GM19372 (cell line): Measurements from ENCODE around the gene TMEM132D.

Experiments used
- ATAC-seq: cut with Tn5 transposase; IDR thresholded peaks from one replicate; pipeline ENCODE4 v1.9.1; 2021; ENCODE audit warnings: mild to moderate bottlenecking, low read depth, moderate library complexity; ENCODE audit not compliant: unreplicated experiment

The TMEM132D gene

DNA sequence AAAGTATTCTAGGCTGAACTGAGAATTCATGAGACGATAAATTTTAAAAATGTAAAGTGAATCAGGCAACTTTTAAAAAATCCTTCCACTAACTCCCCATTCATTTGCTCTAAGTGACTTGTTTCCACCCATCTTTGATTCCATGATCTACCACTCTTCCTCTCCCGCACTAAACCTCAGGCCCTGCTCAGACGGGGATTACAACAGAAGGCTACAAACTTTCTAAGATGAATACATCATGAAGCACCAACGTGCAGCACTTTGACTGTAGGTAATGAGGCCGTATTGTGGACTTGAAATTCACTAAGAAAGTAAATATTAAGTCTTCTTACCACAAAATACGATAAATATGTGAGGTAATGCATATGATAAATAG is 30.0 kb downstream of the TMEM132D start:
- no peak for ATAC-seq

DNA sequence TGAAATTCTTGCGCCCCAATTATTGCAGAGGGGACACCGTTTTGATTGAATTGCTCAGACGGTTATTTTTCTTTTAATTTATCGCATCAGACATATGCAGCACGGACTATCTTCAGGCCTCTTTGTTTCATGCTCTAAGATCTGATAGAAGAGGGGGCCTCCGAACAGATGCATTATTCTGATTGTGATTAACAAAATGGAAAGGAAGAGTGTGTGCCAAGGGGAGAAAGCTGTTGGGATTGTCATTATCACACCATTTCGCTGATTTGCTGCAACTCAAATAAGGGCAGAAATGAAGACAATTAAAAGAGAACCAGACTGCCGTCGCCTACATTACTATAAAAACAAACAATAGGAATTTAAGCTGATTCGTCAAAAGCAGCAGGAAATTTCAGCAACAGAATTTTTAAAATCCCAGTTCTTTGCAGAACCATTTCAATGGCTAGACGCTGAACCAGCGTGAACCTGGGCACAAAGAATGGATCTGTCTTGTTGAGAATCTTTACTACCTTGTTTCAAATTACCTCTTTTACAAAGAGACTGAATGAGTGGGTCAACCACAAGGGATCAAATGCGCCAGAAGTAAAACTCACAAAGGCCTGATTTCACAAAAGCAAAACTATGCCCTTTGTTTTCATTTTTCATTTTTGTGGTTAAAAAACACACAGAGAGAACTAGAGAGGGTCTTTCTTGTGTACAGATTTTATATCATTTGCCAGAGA is 30.6 kb downstream of the TMEM132D start:
- no peak for ATAC-seq

- no peak for ATAC-seq
These were observed 31.5 kb downstream of the TMEM132D start for GRCh38 chr12:129871991-129872972.

DNA sequence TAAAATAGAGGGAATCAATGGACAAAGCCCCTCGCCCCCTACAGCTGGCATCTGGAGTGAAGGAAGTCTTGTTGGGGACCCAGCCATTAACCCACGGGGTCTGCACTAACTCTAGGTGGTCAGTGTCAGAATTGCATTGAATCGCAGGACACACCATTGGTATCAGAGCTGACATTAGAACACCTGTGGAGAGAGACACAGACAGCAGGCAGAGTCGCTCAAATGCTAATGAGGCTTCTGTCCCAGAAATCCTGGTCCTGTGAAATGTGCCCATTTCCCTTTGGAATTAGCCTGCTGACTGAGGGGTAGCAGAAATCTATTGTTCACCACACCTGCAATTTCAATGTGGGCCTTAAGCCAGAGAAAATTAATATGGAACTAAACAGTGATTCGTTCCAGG is 33.0 kb downstream of the TMEM132D start:
- no peak for ATAC-seq

- ATAC-seq: no peak
These were observed 33.7 kb downstream of the TMEM132D start for GRCh38 chr12:129870136-129870535.

- ATAC-seq: no peak
These were observed 35.2 kb downstream of the TMEM132D start for GRCh38 chr12:129868575-129868974.

GRCh38 chr12:129863938-129864337 is 39.9 kb downstream of the TMEM132D start:
- no peak for ATAC-seq

DNA sequence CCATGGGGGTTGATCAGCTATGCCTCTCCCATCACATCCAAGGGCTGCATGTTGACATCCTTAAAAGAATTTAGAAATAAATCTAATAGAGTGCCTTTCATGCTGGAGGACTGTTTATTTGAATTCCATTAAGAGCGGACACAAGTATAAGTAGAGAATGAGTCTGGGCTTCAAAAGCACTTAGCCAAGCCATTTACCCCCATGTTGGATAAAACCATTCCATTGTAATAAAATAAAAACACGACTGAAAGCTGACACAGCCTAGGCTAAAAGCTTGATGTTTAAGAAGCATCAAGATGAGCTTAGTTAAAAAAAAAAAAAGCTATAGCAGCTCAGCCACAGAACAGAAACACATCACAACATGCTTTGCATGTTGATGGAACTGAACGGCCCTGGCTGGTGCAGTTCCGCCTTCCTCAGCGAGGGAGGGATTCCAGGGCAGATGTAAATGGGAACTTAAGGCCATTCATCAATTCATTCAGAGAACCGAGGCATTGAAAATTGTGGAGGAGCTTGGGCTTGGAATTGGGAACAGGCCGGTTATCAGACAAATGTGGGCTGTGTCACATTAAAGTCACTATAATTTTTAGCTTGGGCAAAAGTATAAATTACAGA is 41.2 kb downstream of the TMEM132D start:
- no peak for ATAC-seq

DNA sequence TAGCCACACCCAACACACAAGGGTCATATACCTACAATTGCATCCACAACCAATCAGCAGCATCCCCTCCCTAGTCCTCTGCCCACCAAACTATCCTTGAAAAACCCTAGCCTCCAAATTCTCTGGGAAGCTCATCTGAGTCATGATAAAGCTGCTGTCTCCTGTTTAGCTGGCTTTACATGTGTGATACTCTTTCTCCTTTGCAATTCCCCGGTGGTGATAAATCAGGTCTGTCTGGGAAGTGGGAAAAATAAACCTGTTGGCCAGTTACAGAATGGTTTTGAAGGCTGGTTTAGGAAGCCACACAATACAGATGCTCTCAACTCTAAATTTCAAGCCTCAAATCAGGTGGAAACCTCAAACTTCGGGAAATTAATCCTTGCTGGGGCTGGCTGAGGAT is 41.9 kb downstream of the TMEM132D start:
- no peak for ATAC-seq

DNA sequence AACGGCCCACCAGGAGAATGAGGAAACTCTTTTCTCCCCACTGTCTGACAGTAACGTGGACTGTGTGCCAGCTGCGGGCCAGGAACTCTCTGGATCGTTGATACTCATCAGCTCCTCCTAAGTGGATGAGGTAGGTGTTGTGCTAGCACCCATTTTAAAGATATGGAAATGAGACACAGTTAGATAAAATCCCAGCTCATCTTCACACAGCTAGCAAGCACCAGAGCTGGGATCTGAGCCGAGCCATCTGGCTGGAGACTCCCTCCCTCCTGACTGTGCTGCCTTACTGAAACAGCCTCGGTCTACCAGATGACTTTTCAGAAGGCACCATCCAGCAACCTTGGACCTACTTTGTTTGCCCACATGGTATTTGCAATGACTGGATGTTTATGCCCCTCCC is 49.2 kb downstream of the TMEM132D start:
- ATAC-seq: no peak

DNA sequence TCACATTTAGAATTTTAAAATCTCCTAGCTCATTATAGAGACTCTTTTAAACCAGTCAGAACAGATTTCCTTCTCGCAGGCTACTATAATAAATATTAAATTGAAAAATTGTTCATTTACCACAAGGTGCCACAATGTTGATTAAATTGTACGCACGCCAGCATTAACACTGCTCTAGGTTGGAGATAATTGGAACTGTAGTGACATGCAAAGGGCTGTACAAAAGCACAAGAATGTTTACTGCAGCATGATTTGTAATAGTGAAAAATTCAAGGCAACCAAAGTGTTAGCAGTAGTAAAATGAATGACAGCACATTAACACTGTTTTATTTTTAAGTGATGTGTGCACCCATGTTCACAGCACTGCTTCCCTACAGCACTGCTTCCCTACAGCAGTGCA is 52.5 kb downstream of the TMEM132D start:
- ATAC-seq: no peak

- no peak for ATAC-seq
These were observed 54.9 kb downstream of the TMEM132D start for GRCh38 chr12:129848876-129849275.

DNA sequence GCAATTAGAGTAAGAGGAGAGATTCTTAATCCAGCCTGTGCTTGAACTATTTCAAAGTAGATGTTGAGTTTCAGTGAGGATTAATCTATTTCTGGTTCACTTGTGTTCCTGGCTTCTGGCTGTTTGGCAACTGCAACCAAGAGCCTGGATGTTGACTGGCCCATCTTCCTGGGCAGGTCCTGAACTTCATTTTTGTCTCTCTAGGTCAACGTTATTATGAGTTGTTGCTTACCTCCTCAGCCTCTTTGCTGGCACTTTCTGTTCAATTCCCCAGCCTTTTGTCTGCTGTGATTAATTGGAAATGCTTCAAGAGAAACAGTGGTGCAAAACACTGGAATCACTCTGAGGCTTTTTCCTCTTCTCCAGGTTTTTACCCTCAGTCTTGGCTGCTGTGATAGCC is 56.8 kb downstream of the TMEM132D start:
- ATAC-seq: no peak

- no peak for ATAC-seq
These were observed 59.1 kb downstream of the TMEM132D start for GRCh38 chr12:129844662-129845220.

DNA sequence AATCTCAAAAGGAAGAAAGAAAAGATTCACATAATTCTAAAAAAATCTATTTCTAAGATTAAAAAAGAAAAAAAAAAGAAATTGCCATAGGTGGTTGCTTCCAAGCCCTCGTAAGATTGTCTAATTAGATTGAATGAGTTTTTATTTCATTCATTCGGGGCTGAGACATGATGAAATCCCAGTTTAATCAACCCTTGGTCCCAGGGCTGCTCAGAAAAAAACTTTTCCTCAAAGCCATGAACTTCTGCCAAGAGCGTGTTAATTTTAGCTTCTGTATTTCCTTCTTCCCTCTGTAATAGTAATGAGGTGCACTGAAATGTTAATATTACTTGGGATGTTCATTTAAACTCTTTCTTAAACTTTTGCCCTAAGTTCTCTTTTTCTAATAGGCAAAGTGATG is 62.6 kb downstream of the TMEM132D start:
- no peak for ATAC-seq

- ATAC-seq: no peak
These were observed 63.5 kb downstream of the TMEM132D start for GRCh38 chr12:129840145-129840884.

GRCh38 chr12:129839679-129840078 is 64.1 kb downstream of the TMEM132D start:
- no peak for ATAC-seq

- ATAC-seq: no peak
These were observed 72.5 kb downstream of the TMEM132D start for GRCh38 chr12:129831294-129831693.

DNA sequence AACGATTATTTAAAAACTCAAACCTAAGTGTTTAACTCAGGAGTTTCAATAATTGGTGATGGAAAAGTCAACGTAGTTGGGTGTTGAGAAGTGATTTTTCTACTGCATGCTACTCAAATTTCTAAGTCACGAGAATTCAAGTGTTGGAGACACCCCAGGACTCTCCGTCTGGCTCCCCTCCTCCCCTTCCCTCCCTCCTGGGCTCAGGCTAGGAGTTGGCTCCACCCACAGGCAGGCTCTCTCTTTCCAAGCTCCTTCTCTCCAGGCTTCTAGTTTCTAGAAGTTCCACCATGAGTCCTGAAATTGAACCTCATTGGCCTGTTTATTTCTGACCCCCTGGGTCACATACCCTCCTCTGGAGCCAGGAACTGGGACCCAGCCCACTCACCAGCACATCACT is 73.0 kb downstream of the TMEM132D start:
- no peak for ATAC-seq

DNA sequence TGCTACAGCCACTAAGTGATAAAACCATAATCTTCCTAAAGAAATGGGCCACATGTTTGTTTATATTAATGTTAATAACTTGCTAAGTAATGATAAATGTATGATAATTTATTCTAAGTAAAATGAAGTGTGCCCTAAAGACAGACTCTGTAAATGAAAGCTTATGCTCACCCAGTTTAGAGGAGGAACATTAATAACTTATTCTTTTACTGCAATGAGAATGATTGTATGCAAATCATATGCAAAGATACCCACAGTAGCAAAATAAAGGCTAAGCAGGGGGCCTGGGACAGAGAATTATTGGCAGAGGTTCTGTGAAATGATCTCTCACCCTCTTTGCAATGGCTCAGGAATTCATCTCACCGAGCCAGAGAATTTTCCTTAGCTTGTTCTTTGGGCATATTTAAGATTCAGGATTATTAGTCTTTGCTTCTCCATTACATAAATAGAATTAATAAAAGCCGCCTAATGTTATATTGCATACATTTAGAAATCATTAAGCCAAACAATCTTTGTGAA is 75.9 kb downstream of the TMEM132D start:
- ATAC-seq: no peak
